ENCODE measurements around the gene SPATA1. TPM values are rescaled to one million over a fixed set of nuclear protein-coding genes. Genes with fewer than 3 reads are reported as not detected.

SPATA1 gene, protein sequence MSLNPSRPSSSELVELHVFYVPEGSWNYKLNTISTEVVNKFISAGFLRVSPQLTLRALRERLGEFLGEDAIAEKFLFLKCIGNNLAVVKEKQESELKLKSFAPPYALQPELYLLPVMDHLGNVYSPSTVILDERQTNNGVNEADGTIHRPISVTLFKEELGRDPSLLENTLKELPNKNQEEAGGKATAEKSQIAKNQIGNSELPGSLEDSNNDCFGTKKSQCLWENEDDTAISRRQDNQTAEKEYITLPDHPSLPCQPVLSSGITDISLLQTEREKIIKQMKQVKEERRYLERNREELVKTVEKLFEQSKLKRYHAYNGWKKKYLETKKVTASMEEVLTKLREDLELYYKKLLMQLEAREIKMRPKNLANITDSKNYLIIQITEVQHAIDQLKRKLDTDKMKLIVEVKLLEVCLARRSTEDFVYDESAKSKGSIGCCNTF
- total RNA-seq, result under 1 TPM in 1 of 4 donors, not detected in 3; 0.13 TPM

DNA sequence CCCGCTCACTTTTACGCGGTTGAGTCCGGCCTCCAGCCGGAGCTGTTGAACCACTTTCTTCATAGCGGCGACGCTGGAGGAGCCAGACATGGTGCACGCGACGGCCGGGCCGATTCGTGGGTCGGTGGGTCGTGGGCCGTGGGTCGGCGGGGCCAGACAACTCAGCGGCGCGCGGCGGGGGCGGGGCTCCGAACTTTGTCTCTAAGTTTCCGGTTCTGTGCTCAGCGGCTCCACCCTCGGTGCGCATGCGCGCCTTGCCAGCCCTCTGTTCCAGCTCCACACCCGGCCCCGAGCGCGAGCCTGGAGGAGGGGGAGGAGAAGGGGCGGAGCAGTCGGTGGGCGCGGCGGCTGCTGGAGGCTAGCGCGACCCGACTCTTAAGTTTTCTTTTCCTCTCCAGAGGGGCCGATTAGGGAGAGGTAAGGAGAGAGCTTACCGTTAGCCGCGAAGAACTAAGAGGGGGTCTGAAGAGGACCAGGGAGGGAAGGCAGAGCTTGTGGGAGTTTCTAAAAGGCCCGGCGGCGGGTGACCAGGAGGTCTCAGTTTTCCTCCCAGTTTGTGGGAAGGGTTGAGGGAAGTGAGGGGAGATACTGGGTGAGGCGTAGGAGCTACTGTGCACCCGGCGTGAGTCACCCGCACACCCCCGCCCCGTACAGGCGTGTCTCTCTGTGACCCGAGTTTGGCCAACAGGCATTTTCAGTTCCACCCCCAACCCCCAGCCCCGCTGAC lies at the start of gene SPATA1, which contains the start of gene GNG5:
Gene SPATA1 (plus strand): TSS at position 385 of the 727 bp plus-strand sequence. CDS start 9,974 bp downstream, outside the sequence.
Gene GNG5 (minus strand): TSS at position 580 of the 727 bp plus-strand sequence. CDS start 490 bp downstream, at position 90.
- no peak for TF ChIP-seq POLR2A (IDR thresholded peaks at IDR 0.05)
- TF ChIP-seq, protein P1, sequence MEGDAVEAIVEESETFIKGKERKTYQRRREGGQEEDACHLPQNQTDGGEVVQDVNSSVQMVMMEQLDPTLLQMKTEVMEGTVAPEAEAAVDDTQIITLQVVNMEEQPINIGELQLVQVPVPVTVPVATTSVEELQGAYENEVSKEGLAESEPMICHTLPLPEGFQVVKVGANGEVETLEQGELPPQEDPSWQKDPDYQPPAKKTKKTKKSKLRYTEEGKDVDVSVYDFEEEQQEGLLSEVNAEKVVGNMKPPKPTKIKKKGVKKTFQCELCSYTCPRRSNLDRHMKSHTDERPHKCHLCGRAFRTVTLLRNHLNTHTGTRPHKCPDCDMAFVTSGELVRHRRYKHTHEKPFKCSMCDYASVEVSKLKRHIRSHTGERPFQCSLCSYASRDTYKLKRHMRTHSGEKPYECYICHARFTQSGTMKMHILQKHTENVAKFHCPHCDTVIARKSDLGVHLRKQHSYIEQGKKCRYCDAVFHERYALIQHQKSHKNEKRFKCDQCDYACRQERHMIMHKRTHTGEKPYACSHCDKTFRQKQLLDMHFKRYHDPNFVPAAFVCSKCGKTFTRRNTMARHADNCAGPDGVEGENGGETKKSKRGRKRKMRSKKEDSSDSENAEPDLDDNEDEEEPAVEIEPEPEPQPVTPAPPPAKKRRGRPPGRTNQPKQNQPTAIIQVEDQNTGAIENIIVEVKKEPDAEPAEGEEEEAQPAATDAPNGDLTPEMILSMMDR (IDR thresholded peaks at IDR 0.05), result no peak
- intact Hi-C loops (cut with DNase I; ENCODE audit: low total_unique reads), result no loop called here
- 0% methylated on average over 32 to 52 of the region's 60 CpGs for WGBS, 2 donors
- H3K4me3 ChIP-seq (ENCODE audit: low read depth, poor library complexity, severe bottlenecking), result peak within 1 kb of the TSS; percentile 69
- DNase-seq (ENCODE audit: low spot score in 2 of 2), result peak; percentile 97 to 100

DNA sequence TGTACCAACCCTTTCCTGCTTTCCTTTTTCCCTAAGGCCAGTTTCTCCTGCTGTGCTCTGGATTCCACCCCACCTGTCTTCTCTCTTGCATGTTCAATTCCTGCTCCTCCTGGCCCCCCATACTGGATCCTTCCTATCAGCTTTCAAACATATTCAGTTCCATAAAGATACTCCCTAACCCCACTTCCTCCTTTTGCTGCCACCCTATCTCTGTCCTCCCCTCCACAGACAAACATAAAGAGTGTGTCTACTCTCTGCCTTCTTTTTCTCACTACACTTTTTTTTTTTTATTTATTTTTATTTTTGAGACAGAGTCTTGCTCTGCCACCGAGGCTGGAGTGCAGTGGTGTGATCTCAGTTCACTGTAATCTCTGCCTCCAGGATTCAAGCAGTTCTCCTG lies 44.1 kb upstream of the SPATA1 start:
- WGBS, 2 donors, result 81 to 85% methylated on average over 1 of the region's 1 CpG
- DNase-seq (ENCODE audit: low spot score in 2 of 2), result no peak
- TF ChIP-seq, protein P1 (IDR thresholded peaks at IDR 0.05), result no peak
- TF ChIP-seq POLR2A (IDR thresholded peaks at IDR 0.05), result no peak
- no peak overlapping the region for H3K4me3 ChIP-seq (ENCODE audit: low read depth, poor library complexity, severe bottlenecking)
- intact Hi-C loops (cut with DNase I; ENCODE audit: low total_unique reads), result loop anchor here (5.0 kb wide), 1 partner anchor 1715 kb away; no protein-coding TSS in a partner anchor

DNA sequence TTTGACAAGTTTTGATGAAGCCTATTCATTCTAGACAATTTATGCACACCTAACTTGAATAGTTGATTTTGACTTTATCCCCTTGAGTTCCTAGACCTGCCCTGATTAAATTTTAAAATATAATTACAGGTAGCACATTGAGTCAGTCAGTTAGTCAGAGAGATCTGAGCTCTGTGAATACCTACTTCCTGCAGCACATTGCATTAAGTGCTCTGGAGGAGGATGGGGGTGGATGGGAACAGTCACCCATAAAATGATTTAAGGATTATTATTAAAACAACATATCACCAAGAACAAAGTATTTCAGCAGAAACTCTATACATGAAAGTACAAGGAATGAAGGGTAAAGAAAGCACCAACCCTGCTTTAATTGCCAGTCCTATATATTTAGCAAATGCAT lies 38.9 kb upstream of the SPATA1 start:
- no peak overlapping the region for H3K4me3 ChIP-seq (ENCODE audit: low read depth, poor library complexity, severe bottlenecking)
- DNase-seq (ENCODE audit: low spot score in 2 of 2), result no peak
- intact Hi-C loops (cut with DNase I; ENCODE audit: low total_unique reads), result no loop called here
- TF ChIP-seq, protein P1 (IDR thresholded peaks at IDR 0.05), result no peak
- TF ChIP-seq POLR2A (IDR thresholded peaks at IDR 0.05), result no peak

DNA sequence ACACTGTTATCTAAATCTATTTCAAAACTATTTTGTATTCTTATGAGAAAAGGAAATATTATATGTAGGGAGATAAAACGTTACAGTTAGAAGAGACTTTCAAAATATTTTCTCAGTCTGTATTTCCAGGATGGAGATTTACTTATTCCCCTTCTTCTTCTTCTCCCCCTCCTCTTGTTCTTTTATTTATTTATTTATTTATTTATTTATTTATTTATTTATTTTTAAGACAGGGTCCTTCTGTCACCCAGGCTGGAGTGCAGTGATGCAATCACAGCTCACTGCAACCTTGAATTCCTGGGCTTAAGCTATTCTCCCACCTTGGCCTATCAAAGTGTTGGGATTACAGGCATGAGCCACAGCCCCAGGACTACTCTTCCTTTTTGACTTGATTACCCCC lies 30.0 kb upstream of the SPATA1 start:
- intact Hi-C loops (cut with DNase I; ENCODE audit: low total_unique reads), result no loop called here
- DNase-seq (ENCODE audit: low spot score in 2 of 2), result no peak
- no peak overlapping the region for H3K4me3 ChIP-seq (ENCODE audit: low read depth, poor library complexity, severe bottlenecking)
- 45 to 69% methylated on average over 1 of the region's 1 CpG for WGBS, 2 donors
- no peak for TF ChIP-seq POLR2A (IDR thresholded peaks at IDR 0.05)
- TF ChIP-seq, protein P1 (IDR thresholded peaks at IDR 0.05), result no peak

DNA sequence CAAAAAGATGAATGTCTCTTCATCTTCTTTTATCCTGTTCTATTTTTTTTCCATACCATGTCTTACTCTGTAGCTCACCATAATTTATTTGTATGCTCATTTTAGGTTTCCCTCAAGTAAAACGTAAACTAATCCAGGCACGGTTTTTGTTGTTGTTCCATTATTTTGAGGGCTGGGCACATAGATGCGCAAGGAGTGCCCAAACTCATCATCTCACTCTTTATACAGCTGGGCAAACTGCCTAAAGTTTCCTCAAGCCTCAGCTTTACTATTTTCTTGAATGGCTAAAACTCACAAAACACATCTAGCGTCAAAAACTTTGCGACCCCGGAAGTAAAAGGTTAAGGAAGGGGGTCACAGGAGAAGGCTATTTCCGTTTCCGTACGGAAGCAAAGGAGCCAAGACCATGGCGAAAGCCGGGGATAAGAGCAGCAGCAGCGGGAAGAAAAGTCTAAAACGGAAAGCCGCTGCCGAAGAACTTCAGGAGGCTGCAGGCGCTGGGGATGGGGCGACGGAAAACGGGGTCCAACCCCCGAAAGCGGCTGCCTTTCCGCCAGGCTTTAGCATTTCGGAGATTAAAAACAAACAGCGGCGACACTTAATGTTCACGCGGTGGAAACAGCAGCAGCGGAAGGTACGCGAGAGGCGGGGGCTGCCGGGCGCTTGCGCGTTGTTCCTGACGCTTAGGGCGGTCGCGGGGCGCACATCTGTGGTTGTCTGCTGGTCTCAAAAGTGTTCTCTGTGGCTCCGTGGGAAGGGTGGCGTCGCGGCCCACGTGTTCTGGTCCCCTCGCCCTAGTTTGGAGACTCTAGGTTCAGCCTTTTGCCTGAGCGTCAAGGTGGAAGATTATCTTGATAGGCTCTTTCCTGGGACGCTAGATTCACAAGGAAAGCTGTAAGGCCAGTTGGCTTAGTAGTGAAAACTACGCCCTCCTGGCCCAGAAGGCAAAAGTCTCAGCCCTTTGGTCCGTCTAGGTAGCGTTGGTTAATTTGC lies 27.0 kb upstream of the SPATA1 start, which contains the start of gene RPF1:
Gene RPF1 (plus strand): TSS at position 391 of the 993 bp plus-strand sequence. CDS start 16 bp downstream, at position 407.
- peak; percentile 49 to 94 for DNase-seq (ENCODE audit: low spot score in 2 of 2)
- intact Hi-C loops (cut with DNase I; ENCODE audit: low total_unique reads), result no loop called here
- 4% methylated on average over 49 to 51 of the region's 51 CpGs for WGBS, 2 donors
- H3K4me3 ChIP-seq (ENCODE audit: low read depth, poor library complexity, severe bottlenecking), result peak within 1 kb of the TSS; percentile 57
- TF ChIP-seq, protein P1 (IDR thresholded peaks at IDR 0.05), result no peak
- TF ChIP-seq POLR2A (IDR thresholded peaks at IDR 0.05), result no peak

Measured in lower leg skin (tissue), 4 donors.